GM19395 (cell line): ENCODE results near the gene CEMIP.

Source experiments
- ATAC-seq: cut with Tn5 transposase; IDR thresholded peaks from one replicate; pipeline ENCODE4 v1.9.1; 2021; ENCODE audit warnings: mild to moderate bottlenecking, moderate library complexity; ENCODE audit not compliant: unreplicated experiment

CEMIP gene

GRCh38 chr15:80970658-80971057 is 191.5 kb downstream of the CEMIP start:
- no peak for ATAC-seq

- no peak for ATAC-seq
Observed at GRCh38 chr15:80971143-80971542, 192.0 kb downstream of the CEMIP start.

GRCh38 chr15:80972276-80972675 is 193.1 kb downstream of the CEMIP start:
- no peak for ATAC-seq

DNA sequence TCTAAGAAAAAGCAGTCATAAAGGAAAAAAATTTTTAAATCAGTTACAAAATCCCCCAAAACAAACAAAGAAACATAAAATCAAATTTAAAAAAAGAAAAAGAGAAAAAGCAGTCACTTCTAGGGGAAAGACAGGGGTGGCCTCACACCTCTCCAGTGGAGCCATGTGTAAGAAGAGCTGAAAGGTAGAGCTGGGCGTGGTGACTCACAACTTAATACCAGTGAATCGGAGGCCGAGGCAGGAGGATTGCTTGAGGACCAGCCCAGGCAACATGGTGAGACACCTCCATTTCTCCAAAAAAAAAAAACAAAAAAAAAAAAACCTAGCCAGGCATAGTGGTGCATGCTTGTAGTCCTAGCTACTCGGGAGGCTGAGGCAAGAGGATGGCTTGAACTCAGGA is 195.7 kb downstream of the CEMIP start:
- no peak for ATAC-seq

- ATAC-seq: no peak
Observed at GRCh38 chr15:80976851-80977250, 197.7 kb downstream of the CEMIP start.

- ATAC-seq: no peak
Observed at GRCh38 chr15:80977627-80978036, 198.5 kb downstream of the CEMIP start.

- ATAC-seq: no peak
Observed at GRCh38 chr15:80978685-80979329, 199.6 kb downstream of the CEMIP start.

DNA sequence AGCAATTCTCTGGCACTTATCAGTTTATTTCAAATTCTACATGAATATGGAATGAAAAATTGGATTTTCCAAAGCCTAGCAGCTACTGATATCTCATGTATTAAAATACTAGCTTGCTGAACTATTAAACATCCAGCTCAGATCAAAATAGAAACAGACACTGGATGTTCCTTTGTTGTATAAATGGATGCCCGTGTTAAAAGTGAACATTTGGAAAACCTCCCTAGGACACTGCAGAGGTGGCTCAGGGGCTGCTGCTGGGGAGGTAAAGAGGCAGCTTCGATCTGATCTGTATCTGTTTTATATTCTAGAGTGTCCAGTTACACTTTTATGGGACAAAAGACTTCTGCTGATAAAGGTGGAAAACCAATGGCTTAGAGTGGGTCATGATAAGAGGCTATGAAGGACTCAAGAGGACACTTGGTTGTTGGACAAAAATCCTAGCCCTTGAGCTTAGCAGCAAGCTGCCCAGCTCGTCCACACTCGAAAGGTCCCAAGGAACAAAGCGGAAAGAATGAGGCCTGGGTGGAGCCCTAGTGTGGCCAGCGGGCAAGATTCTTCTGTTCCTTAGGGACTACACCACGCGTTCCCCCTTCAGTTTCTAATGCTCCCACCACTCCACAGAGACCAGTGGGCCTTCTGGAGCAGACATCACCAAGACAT is 200.5 kb downstream of the CEMIP start:
- no peak for ATAC-seq

- ATAC-seq: no peak
Observed at GRCh38 chr15:80982205-80982604, 203.0 kb downstream of the CEMIP start.

DNA sequence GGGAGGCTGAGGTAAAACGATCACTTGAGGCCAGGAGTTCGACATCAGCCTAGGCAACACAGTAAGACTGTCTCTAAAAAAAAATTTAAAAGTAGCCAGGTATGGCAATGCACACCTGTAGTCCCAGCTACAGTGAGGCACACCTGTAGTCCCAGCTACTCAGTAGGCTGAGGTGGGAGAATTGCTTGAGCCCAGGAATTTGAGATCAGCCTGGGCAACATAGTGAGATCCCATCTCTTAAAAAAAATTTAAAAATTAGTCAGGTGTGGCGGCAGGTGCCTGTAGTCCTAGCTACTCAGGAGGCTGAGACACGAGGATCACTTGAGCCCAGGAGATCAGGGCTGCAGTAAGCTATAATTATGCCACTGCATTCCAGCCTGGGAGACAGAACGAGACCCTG is 203.7 kb downstream of the CEMIP start:
- no peak for ATAC-seq

DNA sequence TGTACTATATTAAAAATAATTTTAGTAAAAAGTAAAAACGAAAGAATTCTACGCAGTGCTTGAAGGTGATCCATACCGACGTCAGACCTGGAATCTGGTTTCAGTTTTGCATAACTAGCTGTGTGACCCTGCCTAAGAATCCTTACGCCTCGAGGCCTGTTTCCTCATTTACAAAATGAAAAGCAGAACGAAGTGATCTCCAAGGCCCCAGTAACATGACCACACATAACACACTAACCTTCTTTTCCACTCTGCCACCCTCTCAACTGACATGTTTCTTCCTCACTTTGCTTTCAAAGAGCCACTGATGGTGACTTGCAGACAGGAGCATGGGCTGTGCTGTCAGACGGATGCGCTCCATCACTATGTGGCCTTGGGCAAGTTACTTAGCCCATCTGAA is 205.7 kb downstream of the CEMIP start:
- ATAC-seq: no peak

DNA sequence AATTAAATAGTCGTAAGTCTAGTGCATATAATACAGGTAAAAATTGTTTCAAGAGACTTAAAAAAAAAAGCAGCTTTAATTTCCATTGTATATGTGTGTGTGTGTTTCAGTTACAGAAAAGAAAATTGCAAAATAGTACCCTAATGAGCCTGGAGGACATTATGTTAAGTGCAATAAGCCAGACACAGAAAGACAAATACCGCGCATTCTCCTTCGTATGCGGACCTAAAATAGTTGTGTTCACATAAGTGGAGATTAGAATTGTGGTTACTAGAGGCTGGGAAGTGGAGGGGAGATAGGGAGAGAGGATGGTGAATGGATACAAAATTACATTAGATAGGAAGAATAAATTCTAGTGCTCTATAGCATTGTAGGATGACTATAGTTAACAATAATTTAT is 206.8 kb downstream of the CEMIP start:
- ATAC-seq: no peak

DNA sequence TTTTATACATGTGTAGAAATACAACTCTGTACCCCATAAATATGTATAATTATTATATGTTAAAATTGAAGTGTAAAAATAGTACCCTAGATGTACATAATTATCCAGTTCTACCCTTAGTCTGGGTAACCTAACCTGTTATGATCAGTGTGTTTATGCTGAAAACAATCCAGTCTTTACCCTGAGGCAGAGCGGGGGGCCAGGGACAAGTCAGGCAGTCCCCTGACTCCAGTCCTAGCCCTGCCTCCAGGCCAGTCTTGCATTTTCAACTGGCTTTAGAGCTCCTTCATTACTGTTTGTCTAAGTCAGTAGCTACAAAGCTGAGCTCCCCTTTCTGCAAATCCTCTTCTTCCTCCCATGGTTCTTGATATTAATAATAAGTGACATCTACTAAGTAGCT is 207.3 kb downstream of the CEMIP start:
- ATAC-seq: no peak

GRCh38 chr15:80988148-80988796 is 209.1 kb downstream of the CEMIP start:
- no peak for ATAC-seq

GRCh38 chr15:80989081-80989517 is 209.9 kb downstream of the CEMIP start:
- no peak for ATAC-seq

GRCh38 chr15:80989518-80990478 is 210.6 kb downstream of the CEMIP start, which contains the start of gene MESD:
MESD (minus strand) TSS chr15:80989819; CDS start chr15:80989791, 28 bp downstream.
- ATAC-seq: peak; percentile 94

GRCh38 chr15:80990955-80991354 is 211.8 kb downstream of the CEMIP start:
- no peak for ATAC-seq

DNA sequence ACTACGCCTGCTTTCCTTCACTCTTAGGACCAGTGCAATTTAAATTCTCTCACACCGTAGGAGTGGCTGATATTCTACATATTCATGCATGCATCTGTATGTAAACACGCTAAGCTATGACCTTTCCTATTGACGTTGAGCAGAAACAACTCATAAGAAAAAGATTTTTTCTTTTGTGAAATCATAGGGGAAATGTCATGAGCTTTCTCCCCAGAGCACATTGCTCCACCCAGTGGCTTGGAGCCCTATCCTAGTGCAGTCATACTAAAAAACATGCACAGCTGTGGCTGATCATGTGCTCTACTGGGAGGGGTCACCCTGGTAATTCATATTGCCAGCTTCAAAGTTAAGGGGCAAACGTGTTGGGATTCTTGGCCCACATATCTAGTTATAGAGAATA is 212.3 kb downstream of the CEMIP start:
- no peak for ATAC-seq

DNA sequence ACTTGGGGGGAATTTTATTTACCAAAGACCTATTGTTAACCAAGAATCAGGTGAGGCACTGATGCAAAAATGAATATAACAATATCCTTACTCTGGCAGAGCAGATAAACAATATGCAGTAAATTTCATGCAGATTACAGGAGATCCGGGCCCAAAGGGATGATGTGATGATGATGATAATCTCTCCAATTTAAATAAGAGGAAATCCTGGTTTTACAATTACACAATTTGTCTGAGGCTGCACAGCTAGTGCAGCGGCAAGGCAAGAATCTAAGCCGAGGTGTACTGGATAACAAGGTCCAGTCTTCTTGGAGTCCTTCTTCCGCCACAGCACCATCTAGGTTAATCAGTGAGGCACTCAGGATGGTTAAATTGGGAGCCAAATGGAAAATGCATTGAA is 212.8 kb downstream of the CEMIP start:
- ATAC-seq: no peak

- ATAC-seq: no peak
Observed at GRCh38 chr15:80992441-80992840, 213.3 kb downstream of the CEMIP start.

DNA sequence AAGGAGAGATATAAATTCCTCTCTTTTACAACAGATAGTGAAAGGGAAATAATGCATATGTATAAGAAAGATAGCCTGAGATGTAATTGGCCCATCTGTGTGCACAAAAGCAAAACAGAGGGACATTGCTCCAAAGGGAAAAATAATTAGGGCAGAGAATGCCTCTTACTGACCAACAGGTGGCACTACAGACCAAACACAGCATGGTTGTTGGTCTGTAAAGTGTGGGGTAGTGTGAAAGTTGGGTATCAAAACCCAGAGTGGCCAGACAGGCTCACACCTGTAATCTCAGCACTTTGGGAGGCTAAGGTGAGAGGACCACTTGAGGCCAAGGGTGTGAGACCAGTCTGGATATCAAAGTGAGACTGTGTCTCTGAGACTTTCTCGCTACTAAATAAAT is 217.1 kb downstream of the CEMIP start:
- ATAC-seq: no peak
